ENCODE measurements around the gene ITFG1.

ITFG1 gene

GRCh38 chr16:47460711-47461597 is at the start of gene ITFG1, which contains the start of gene PHKB:
Gene ITFG1, minus strand, starts transcription at chr16:47461063. Its CDS starts 18 bp downstream, at chr16:47461045.
Gene PHKB, plus strand, starts transcription at chr16:47461331. Its CDS starts 20 bp downstream, at chr16:47461351.
- peak; percentile 91 for DNase-seq

GRCh38 chr16:47507701-47508100 is 46.8 kb upstream of the ITFG1 start:
- DNase-seq: no peak

- no peak for DNase-seq
These were observed 45.9 kb upstream of the ITFG1 start for GRCh38 chr16:47506800-47507199.

- DNase-seq: no peak
These were observed 43.7 kb upstream of the ITFG1 start for GRCh38 chr16:47504599-47504998.

- DNase-seq: no peak
These were observed 43.1 kb upstream of the ITFG1 start for GRCh38 chr16:47503936-47504335.

- no peak for DNase-seq
These were observed 38.9 kb upstream of the ITFG1 start for GRCh38 chr16:47499700-47500264.

- no peak for DNase-seq
These were observed 38.3 kb upstream of the ITFG1 start for GRCh38 chr16:47499080-47499699.

- DNase-seq: no peak
These were observed 32.8 kb upstream of the ITFG1 start for GRCh38 chr16:47493381-47494337.

- no peak for DNase-seq
These were observed 31.8 kb upstream of the ITFG1 start for GRCh38 chr16:47492428-47493377.

GRCh38 chr16:47492036-47492427 is 31.2 kb upstream of the ITFG1 start:
- no peak for DNase-seq

GRCh38 chr16:47490471-47490870 is 29.6 kb upstream of the ITFG1 start:
- no peak for DNase-seq

- DNase-seq: no peak
These were observed 27.2 kb upstream of the ITFG1 start for GRCh38 chr16:47488051-47488450.

GRCh38 chr16:47486856-47487255 is 26.0 kb upstream of the ITFG1 start:
- DNase-seq: no peak

GRCh38 chr16:47483616-47484015 is 22.8 kb upstream of the ITFG1 start:
- DNase-seq: no peak

GRCh38 chr16:47481698-47482374 is 21.0 kb upstream of the ITFG1 start:
- no peak for DNase-seq

GRCh38 chr16:47480410-47480809 is 19.5 kb upstream of the ITFG1 start:
- no peak for DNase-seq

GRCh38 chr16:47477679-47478078 is 16.8 kb upstream of the ITFG1 start:
- no peak for DNase-seq

- no peak for DNase-seq
These were observed 15.9 kb upstream of the ITFG1 start for GRCh38 chr16:47476654-47477345.

- DNase-seq: no peak
These were observed 14.9 kb upstream of the ITFG1 start for GRCh38 chr16:47475786-47476185.

- no peak for DNase-seq
These were observed 12.9 kb upstream of the ITFG1 start for GRCh38 chr16:47473792-47474191.

All from activated T-cell treated with anti-CD3 and anti-CD28 coated beads for 4 hours (primary cell).